HG03064 (cell line): ENCODE data around the gene KRTAP5-2.
"Not testable (repeated sequence)": the region's sequence is repeated elsewhere in the genome, so short reads cannot be mapped to it uniquely, and the experiment has no call there.

Experiments
- ATAC-seq: cut with Tn5 transposase; IDR thresholded peaks from one replicate; pipeline ENCODE4 v1.9.1; 2021; ENCODE audit warnings: low read depth; ENCODE audit not compliant: unreplicated experiment

The KRTAP5-2 gene, protein sequence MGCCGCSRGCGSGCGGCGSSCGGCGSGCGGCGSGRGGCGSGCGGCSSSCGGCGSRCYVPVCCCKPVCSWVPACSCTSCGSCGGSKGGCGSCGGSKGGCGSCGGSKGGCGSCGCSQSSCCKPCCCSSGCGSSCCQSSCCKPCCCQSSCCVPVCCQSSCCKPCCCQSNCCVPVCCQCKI

DNA sequence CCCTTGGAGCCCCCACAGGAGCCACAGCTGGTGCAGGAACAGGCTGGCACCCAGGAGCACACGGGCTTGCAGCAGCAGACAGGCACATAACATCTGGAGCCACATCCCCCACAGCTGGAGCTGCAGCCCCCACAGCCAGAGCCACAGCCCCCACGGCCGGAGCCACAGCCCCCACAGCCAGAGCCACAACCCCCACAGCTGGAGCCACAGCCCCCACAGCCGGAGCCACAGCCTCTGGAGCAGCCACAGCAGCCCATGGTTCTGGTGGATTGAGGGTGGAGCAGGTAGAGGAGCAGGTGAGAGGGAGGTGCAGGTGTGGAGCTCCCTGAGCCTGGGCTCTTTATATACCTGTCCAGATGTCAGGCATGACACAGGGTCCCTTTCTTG lies at the start of gene KRTAP5-2:
Gene KRTAP5-2, minus strand, starts transcription at position 301 of the 387 bp plus-strand sequence. Its CDS starts 44 bp downstream, at position 257.
- ATAC-seq, result no peak

DNA sequence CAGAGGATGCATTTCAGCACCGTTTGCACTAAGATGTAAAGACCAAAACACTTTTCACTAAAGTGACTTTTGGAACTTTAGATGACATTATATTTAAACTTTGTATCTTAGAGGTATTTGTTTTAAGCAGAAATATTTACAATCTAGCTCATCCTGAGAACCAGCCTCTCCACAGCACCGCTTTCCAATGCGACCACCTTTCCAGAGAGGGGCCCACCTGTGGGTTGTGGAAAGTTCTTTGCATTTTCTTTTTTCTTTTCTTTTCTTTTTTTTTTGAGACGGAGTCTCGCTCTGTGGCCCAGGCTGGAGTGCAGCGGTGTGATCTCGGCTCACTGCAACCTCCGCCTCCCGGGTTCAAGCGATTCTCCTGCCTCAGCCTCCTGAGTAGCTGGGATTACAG lies 48.4 kb upstream of the KRTAP5-2 start:
- ATAC-seq, result not testable (repeated sequence)

DNA sequence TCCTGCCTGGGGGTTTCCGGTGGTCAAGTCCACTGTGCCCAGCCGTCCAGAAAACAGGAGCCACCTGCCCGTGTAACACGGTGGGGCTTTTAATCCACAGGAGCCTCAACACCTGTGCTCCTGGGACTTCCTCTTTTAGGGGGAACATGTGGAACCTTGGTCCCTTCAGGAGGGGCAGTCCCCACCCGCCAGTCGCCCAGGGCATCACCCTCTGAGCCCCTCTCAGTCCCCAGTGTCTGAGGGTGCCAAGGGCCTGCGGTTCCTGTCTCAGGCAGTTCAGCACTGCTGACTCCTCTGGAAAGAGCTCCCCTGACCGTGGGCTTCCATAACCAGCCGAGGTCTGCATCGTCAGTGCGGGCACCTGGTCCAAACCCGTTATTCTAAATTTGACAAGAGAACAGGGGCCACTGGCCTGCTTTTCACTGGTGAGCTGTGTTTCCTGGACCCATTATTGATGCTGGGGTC lies 47.3 kb upstream of the KRTAP5-2 start:
- ATAC-seq, result no peak

DNA sequence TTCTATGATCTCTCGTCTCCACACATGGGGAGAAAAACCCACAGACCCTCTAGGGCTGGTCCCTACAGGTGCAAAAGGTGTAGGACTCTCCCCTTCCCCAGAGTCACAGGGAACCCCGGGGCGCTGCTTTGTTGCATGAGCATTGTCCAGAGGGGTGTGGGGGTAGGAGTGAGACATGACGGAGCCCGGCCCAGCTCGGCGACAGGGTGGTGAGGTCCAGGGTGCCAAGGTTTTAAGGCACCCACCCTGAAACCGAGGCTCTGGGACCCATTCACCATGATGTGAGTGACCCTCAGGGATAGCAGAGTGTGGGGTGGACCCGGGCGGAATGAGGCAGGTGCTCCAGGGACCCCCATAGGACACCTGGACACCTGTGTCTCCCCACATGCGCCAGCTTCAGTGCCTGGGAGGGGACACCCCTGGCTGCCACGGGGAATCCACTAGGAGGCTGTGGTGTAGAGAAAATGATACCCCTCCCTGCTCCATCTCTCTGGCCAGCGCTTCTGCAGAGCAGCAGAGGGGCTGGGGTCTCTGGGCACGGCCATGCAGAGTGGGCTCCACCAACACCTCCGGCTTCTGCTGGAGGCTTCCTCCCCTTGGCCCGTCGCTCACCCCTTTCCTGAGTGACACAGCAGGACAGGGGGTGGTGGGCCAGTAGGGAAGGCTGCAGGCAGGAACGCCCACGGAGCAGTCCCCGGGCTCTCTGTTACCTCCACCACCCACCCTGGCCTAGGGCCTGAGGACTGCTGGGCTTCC lies 46.7 kb upstream of the KRTAP5-2 start:
- ATAC-seq, result no peak

DNA sequence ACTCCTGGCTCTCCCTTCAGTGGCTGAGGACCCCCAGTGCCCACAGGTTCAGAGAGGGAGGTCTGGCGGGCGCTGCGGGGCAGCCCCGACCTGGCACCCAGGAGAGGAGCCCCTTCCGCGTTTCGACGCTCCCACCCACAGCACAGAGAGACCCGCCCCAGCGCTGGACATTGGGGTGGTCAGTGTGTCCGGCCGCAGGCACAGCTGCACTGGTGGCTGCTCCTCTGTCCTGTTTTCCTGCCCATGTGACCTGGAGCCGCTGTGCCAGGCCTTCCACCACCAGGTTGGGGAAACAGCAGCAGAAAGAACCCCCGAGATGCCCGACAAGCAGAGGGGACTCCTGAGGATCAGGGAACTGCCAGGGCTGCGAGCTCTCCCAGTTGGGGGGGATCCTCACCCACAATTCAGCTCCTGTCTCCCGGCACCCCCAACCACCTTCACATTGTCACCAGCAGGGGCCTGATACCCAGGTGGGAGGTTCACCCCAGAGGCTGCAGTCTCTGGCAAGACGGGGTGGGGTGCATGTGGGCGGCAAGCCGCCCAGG lies 45.1 kb upstream of the KRTAP5-2 start:
- ATAC-seq, result no peak

DNA sequence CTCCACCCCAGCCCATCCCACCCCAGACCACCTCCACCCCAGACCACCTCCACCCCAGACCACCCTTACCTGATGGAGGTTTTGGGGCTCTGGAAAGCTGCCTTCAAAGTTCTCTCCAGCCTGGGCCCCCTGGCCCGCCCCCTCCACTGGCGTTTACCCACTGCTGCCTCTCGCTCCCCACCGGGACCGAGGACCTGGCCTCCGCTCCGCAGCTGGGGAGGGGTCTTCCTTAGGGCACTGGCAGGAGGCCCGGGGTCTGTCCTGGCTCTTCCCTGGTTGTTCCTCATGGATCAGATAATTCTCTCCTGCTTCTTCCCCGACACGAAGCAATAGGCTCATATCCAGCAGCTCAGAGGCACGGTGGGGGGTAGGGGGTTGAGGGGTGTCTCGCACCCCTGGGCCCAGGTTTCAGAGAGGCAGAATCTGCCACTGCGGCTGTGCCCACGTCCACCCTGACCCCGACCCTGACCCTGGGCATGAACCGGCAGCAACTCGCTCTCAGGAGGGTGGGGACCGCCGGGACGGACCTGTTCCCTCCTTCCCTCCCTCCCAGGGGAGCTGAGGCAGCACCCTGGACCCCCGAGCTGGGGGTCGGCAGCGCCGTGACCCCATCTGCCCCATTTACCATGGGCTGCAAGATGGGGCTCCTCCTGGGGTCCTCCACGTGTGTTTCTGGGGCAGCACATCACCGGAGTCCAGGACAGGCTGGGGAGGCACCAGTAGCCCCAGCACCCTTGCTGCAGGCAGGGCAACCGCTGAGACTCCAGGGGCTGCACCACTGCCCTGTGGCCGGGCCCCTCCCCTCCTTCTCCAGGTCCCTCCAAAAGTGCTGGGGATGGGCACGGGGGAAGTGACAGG lies 44.4 kb upstream of the KRTAP5-2 start:
- no peak for ATAC-seq

DNA sequence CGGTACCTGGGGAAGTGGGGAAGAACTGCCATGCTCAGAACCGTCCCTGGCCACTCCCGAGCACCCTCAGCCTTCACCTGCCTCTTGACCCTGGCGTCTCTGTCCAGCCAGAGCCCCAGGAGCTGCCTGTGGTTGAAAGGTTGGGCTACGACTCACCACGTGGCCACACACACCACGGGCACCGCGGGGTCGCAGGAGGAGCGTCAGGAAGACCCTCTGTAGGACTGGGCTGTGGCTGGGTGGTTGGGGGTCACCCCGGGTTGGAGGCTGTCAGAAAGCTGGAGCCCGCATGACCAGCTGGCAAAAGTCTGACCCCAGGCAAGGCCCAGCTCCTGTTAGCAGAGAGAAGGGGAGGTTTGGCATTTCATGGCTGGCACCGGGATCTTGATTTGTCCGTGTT lies 43.0 kb upstream of the KRTAP5-2 start:
- no peak for ATAC-seq

DNA sequence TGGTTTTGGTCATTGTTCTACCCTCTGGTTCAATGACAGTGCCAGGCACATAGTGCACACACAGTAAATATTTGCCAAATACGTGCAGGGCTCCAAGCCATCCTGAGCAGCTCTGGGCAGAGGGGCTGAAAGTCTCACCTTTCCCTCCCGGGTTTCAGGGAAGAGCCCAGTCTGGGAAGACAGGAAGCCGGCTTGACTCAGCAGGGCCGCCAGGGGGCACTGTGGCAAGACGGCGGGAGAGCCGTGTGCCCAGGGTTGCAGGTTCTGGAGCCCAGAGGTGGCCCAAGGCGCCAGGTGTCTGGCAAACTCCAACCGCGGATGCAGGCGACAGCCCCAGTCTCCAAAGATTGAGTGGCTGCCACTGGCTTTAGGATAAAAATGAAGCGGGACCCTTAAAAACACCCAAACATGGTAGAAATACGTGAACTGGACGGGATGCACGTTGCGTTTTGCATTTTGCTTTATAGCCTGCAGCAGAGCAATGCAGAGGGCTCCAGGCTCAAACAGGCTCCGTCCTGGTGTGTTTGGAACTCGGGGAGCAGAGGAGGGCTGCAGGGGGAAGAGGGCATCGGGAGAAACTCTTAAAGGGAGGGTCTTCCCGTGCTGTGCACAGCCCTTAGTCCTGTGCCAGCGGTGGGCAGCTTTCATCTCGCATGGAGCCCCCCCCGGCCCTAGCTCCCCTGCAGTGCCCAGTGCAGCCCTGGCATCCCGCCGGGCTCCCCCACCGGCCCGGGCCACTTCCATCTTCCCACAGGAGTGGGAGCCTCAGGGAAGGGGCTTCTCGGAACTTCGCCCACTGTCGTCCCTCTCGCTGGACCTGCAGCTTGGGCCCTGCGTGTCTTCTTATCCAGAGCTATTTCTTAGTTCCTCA lies 42.2 kb upstream of the KRTAP5-2 start:
- no peak for ATAC-seq

DNA sequence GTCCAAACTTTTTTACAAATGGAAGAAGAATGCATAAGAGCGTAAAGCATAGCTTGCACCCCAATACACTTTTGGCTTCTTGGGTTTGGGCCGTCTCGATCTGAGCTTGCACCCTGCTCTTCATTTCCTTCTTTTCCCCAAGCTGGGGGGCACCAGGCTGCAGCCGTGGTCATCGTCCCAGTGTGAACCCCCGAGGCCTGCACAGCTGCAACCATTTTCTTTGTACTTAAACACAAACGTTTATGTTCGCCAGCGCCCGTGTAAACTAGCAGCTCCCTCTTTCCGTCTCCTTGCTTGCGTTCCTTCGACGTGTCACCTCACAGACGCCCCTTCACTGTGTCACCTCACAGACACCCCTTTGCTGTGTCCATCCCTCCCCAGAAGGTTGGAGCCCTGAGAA lies 41.6 kb upstream of the KRTAP5-2 start:
- no peak for ATAC-seq

DNA sequence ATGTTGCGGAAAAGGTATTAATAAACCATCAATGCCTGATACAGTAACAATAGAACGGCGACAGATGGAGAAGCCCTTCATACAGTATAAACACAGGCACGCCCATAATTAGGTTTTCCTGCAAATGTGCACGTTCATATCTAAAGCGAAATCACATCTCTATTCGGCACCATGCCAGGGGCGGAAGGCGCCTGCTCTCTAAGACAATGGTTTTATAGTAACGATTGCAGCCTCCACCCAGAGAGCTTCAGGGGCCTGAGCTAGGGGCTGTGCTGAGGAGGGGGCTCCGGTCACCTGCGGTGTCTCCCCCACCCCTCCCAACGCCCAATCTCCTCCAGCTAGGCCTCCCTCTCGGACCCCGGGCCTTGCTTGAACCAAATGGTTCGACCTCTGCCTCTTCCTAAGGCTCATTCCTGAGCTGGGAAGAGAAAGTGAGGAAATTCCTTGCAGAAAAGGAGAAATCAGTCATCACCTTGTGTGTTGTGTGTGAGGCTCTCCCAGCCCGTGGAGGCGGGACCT lies 41.1 kb upstream of the KRTAP5-2 start:
- no peak for ATAC-seq

DNA sequence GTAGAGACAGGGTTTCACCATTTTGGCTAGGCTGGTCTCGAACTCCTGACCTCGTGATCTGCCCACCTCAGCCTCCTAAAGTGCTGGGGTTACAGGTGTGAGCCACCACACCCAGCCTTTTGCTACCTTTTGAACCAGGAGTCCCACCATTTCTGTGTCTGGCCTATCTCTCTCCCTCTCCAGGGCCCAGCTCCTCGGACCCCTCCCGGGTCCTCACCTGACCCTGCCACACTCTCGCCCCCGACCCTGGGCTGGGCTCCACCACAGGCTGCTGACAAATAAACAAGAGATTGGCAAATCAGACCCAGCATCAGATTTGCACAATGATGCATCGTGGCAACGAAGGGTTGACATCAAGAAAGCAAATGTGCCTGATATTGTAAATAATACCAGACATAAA lies 40.2 kb upstream of the KRTAP5-2 start:
- ATAC-seq, result no peak

DNA sequence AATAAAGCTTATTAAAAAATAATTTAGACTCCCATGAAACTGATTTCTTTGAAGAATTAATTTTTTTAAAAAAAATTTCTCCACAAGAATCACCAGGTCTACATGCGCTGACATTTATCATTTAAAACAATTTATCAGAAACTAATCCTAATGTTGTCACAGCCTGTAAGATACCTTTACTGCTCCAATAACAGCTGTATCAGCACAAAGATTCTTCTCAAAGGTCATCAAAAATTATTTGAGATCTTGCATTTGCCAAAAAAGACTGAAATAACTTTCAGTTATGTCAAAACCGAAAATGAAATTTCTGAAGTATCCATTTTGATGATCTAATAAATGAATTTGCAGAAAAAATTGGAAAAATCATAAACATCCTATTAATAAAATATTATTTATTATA lies 39.5 kb upstream of the KRTAP5-2 start:
- no peak for ATAC-seq

DNA sequence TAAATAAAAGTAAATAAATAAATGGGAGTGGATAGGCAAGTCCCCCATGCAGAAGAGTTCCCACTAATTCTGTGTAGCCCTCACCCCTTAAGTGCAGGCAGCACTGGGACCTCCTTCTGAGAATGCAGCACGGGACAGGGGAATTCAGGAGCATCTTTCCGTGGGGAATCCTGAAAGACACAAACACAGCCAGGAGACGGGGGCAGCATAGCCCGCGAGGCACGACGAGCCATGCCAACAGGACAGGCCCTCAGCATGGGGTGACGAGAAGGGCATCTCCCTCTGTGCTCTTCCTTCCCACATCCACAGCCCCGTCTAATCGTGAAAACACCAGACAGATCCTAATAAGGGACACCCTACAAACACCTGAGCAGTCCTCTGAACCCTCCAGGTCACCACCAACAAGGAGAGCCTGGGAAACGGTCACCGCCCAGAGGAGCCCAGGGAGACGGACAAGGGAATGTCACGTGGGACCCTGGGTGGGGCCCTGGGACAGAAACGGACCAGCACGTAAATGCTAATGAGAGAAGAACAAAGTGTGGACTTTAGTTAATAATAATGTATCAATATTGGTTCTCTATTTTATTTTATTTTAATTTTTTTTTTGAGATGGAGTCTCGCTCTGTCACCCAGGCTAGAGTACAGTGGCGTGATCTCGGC lies 38.3 kb upstream of the KRTAP5-2 start:
- ATAC-seq, result no peak

DNA sequence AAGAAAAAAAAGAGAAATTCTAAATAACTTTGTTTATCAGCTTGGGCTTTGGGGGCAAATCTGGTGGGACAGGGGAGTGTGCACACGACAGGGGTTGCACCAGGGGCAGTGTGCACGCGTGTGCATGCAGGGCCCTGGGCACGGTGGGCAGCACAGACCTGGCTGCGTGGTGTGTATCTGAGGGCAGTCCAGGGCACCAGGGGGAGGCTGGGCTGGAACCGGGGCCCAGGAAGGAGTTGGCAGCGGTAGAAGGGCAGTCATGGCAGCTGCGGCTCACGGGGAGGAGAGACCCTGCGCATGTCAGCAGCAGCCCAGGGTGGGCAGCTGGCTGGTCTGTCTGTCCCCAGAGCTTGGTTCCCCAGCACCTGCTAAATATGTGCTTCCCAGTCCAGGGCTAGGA lies 35.8 kb upstream of the KRTAP5-2 start:
- no peak for ATAC-seq

DNA sequence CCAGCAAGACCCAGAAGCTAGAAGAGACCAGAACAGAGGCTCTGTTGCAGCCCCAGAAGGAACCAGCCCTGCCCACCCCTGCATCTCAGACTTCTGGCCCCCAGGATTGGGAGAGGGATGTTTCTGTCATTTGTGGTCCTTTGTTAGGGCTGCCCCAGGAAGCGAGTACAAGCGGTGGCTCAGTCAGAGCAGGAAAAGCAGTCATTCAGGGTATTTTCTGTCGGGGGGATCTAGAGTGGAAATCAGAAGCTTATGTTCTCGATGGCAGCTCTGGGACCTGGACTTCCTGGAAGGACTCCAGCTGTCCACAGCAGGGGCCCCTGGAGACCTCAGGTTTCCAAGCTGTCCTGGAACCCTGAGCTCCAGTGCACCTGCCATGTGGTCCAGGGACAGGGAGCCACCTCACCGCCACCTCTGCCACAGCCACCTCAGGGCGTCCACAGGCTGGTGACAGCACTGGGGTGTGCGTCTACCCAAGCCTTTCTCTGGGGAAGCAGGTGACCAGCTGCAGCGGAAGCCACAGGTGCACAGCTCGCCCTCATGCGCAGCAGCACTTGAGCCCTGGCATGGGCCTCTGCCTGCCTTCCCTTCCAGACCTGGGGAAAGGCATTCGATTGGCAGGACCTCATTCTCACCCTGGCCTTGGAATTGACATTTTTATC lies 34.1 kb upstream of the KRTAP5-2 start:
- ATAC-seq, result no peak

DNA sequence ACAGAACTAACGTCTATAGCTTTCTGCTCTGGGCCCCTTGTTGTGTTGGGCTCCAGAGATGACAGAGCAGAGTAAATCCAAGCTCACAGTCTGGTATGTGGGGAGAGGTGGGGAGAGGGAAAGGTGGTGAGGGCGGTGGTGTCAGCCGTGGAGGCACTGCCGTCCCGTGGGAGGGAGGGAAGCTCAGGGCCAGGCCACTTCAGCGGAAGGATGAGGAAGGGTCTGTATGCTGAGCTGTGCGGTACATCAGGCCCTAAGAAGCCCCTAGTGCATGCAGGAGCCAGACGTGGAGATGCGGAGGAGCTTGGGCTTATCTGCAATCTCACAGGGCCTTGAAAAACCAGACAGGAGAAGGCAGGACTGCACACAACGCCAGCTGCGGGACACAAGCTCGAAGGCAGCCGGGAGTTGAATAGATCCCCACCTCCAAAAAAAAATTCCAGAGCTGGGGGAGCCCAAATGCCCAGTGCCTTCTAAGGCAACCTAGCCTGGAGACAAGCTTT lies 33.0 kb upstream of the KRTAP5-2 start:
- ATAC-seq, result no peak

DNA sequence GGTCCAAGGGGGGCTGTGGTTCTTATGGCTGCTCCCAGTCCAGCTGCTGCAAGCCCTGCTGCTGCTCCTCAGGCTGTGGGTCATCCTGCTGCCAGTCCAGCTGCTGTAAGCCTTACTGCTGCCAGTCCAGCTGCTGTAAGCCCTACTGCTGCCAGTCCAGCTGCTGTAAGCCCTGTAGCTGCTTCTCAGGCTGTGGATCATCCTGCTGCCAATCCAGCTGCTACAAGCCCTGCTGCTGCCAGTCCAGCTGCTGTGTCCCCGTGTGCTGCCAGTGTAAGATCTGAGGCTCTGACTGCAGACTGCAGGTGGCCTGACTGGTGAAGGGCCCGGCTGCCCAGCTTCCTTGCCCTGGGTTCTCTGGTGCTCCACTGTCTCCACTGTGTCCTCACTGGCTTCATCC lies 32.2 kb upstream of the KRTAP5-2 start:
- ATAC-seq, result no peak

DNA sequence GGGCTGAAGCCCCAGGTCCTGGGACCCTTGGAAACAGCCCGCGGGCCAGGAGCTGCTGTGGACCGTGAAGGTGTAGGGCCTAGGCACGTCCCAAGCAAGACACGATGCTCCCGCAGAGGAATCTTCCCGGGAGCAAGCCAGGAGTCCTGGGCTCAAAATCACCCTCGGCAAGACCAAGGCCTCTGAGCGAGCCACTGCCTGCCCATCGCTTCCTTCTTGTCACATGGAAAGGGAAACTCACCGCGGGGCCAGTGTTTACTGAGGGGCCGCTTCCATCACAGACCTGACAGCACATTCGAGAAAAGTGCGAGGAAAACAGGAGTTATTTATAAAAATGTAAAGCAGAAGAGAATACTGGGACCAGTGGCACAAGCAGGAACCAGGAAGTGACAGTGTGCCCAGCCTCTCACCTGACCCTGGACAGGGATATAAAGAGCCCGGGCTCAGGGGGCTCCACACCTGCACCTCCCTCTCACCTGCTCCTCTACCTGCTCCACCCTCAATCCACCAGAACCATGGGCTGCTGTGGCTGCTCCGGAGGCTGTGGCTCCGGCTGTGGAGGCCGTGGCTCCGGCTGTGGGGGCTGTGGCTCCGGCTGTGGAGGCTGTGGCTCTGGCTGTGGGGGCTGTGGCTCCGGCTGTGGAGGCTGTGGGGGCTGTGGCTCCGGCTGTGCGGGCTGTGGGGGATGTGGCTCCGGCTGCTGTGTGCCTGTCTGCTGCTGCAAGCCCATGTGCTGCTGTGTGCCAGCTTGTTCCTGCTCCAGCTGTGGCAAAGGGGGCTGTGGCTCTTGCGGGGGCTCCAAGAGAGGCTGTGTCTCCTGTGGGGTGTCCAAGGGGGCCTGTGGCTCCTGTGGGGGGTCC lies 31.5 kb upstream of the KRTAP5-2 start, which contains the start of gene KRTAP5-5:
Gene KRTAP5-5, plus strand, starts transcription at position 450 of the 860 bp plus-strand sequence. Its CDS starts 66 bp downstream, at position 516.
- no peak for ATAC-seq
